Stimulated activated CD8-positive, alpha-beta memory T cell treated with anti-CD3 and anti-CD28 coated beads, Interleukin-2, amount 100 ng/mL, for 1 hour (primary cell): ENCODE measurements around the gene PDE8A.

Experiments used
- DNase-seq, 2 donors: peaks; one replicate each; pipeline ENCODE4 v3.0.0-alpha.2; 2020; ENCODE audit warnings: low read depth in 2 of 2

PDE8A gene

GRCh38 chr15:85031944-85032558, 50.4 kb downstream of the PDE8A start:
- no peak for DNase-seq

DNA sequence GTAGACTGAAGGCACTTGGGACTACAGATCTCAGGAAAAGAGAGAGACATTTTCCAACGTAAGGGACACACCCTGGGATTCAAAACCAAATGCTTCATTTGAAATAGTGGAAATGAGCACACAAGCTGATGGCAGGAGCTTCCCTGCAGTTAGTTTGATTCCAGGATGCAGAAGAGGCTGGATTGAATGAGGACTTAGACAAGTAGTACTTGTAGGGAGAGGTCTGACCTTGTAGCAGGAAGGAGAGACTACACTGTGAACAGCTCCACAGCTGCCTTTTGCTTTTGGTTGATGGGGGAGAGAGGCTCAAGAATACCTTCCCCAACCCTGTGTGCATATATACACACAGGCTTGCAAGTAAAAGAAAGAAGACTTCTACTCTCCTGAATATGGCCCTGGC, 51.5 kb downstream of the PDE8A start:
- no peak for DNase-seq

DNA sequence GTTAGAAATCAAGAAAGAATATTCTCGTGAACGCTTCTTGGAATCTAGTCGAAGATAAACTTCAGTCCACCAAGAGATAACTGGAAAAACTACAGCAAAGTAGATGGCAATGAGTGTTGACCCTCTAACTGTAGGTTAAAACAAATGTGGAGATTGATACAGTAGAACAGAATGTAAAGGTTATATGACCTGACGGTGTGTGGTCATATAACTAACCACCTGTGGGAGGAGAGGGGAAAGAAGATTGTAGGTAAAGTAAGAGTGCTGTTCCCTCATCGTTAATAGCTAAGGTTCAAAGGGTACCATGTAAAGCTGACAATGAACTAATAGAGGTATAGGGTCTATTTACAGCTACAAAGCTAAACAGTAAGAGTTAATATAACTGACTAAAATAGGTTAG, 52.6 kb downstream of the PDE8A start:
- DNase-seq, result no peak

- DNase-seq, result no peak
Measured at GRCh38 chr15:85035980-85036379, 54.3 kb downstream of the PDE8A start.

DNA sequence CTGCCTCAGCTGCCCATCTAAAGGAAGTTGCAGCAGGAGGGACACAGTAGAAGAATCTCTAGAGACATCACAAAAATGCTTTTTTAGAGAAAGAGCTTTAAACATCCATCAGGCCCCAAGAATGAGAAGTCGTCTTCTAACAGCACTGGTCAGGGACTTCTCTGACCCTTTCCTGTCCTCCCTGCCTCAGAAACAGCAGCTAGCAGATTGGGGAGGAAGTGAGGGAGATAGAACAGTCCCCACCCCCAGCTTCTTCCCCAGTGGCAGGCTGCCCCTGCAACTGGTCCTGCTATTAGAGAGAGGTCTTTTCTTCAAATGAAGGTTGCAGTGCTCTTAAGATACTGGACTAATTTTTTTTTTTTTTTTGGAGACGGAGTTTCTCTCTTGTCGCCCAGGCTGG, 55.1 kb downstream of the PDE8A start:
- DNase-seq, result no peak

DNA sequence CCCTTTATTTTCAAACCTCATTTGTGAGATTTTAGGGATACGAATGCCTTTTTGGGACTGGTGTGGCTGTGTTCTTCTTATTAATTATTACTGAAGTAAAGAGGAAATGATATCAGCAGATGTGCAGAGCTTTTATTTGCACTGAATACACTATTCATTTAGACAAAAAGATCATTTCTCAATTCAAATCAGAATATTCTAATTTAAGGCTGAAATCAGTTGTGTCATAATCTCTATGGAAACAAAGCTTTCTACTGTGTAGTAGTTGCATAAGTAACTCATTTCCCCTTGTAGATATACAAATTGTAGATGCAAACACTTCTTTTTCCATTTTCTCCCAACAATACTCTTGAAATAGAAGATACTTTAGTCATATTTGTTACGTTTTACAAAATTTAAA, 56.0 kb downstream of the PDE8A start:
- no peak for DNase-seq

DNA sequence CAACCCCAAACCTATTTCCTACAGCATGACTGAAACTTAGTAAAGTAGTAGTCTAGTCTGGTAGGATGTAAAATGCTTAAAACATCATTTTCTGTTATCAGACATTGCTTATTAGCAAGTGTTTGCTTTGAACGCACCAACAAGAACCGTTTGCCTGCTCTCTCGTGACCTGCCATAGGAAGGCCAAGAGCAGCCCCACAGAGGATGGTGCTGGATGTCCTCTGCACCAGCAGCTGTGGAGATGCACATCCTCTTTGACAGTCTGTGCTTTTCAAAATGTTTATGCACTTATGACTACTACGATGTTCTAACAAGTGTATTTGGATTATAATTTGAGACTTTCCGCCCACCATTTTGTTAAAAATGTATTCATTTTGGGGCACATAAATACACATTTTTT, 59.6 kb downstream of the PDE8A start:
- DNase-seq, result no peak

DNA sequence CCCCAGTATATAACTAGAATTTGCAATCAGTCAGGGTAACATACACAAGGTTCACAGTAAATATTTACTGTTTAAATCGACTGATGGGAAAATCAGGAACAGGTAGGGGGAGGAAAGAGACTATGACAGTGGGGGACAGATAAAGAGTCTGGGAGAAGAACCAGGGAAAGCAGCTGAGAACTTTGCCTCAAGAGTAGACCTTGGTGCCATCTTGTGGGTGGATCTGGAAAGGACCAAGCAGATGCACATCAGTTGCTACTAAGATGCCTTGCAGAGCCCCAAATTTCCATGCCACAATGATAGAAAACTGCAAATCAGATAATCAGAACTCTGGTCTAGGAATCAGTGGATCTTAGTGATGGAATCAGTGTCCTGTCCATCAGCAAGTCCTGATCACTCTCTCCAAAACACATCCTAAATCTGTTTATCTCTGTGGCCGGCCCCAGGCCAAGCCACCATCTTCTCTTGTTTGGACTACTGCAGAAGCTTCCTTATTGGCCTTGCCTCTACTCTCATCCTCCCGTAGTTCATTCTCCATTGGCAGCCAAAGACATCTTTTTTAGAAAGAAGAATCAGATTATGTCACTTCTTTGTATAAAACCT, 62.7 kb downstream of the PDE8A start:
- peak in 1 of 2 donors; percentile 16 for DNase-seq

DNA sequence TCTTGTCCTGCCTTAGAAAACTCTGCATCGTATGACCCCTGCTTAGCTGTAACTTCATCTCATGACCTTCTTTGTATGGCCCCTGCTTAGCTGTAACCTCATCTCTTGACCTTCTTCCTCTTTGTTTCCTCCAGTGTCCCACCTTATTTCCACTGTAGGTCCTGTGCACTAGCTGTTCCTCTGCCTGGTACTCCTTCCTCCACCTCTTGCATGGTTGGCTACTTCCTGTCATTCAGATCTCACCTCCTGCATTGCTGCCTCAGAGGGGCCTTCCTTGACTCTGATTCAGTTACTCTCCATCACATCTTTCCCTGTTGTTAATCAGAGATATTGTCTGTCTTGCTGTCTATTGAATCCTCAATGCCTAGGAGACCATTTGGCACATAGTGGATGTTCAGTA, 63.2 kb downstream of the PDE8A start:
- DNase-seq, result no peak

DNA sequence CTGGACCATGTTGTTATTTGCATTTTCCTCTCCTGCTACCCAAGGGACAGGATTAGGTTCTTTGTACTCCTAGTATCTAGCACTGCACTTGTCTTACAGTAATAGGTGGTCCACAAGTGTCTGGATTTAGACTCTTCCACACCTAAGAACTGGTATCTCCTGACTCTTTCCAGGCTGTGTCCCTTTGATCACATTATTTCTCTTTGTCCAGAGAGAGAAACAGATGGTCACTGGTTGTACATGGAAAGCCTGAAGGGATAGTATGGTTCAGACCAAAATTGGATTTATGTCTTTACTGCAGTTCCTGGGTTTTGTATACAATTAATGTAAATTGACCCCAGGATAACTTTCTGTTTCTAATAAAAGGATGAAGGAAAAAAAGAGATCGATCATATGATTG, 64.0 kb downstream of the PDE8A start:
- no peak for DNase-seq

- DNase-seq, result no peak
Measured at GRCh38 chr15:85047271-85047948, 65.8 kb downstream of the PDE8A start.

DNA sequence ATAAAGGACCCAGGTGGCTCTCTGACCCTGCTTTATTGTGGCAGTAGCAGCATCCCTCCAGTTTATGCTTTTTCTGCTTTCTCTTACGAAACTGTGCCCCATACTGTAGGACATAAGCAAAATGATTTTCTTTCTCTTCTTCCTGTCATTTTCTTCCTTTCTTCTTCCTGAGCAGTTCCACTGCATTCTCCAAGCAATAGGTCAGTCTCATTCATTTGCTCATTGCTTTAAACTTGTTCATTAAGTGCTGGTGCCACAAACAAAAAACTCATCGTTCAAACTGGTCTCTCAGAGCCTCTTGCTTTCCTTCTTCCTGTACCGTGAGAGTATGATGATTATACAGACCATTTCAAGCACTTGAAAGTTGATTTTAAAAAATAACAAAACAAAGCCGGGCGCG, 66.8 kb downstream of the PDE8A start:
- DNase-seq, result no peak

DNA sequence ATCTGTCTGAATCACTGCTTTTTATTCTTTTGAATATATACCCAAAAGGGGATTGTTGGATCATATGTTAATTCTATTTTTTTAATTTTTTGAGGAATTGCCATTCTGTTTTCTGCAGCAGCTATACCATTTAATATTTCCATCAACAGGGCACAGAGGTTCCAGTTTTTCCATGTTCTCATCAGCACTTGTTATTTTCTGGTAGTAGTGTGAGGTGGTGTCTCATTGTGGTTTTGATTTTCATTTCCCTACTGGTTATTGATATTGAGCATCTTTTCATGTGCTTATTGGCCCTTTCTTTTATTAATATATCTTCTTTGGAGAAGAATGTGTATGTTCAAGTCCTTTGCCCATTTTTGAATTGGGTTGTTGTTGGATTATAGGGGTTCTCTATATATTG, 68.1 kb downstream of the PDE8A start:
- no peak for DNase-seq

GRCh38 chr15:85059734-85060133, 78.1 kb downstream of the PDE8A start:
- no peak for DNase-seq

GRCh38 chr15:85062560-85062959, 80.9 kb downstream of the PDE8A start:
- no peak for DNase-seq

DNA sequence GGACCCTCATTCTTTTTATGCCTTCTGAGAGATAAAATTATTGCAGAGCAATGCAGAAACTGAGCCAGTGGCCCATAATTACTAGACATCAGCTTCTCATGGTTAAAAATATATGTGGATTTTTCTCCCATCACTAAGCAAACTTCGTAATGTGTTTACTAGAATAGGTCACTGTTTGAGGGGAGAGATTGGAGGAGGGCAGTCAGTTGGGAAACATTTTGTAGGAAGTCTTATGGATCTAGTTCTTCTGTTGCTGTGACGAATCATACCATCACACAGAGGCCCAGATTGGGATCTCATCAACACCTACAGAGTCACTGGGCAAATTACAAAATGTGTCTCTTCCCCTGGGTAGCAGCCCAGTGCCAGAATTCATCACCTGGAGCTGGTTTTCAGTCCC, 81.4 kb downstream of the PDE8A start:
- no peak for DNase-seq

DNA sequence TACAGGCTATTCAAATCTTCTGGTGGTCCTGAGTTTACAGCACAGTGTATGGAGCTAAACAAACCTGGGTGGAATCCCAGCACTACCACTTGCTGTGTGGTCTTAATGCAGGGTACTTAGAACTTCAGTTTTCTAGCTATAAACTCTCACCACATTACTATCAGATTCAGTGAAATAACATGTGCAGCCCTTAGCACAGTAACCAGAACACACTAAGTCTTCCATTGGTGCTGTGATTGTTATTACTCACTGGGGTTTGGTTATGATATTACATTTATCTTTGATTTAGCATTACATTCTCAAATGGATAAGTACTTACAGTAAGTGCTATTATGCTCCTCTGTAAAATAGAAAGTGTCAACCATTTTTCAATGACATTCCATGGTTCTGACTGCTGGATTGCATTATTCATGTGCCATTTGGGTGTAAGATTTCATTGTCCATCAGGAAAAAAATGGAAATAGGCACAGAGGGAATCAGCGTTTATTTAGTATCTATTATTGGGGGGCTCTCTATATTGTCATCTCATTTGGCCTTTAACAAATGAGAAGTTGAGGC, 81.9 kb downstream of the PDE8A start:
- no peak for DNase-seq

- no peak for DNase-seq
Measured at GRCh38 chr15:85064710-85065109, 83.1 kb downstream of the PDE8A start.

GRCh38 chr15:85071061-85071460, 89.4 kb downstream of the PDE8A start:
- no peak for DNase-seq

DNA sequence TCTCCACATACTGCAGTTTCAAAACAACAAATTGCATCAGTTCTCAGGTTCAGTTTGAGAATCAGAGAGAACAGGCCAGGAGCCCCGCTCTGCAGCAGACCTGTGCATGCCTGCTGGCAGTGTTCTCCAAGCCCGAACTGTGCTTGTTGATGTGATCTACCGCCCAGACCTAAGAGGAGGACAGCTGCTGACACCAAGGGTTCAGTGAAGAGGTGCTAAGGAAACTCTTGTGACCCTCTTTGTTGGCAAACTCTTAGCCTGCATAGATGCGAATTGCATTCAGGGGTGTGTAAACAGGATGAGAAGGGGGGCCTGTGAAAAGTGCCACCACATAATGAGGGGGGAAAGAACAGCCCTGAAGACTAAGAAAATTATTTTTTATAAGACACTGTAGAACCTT, 89.8 kb downstream of the PDE8A start:
- DNase-seq, result no peak

GRCh38 chr15:85072917-85073316, 91.3 kb downstream of the PDE8A start:
- DNase-seq, result no peak

GRCh38 chr15:85073556-85074194, 92.0 kb downstream of the PDE8A start:
- DNase-seq, result no peak

GRCh38 chr15:85086855-85087254, 105.2 kb downstream of the PDE8A start:
- no peak for DNase-seq
